ENCODE results near the gene HMCN1.

The HMCN1 gene

GRCh38 chr1:186009039-186009737, 275.0 kb downstream of the HMCN1 start:
- TF ChIP-seq, protein P1, sequence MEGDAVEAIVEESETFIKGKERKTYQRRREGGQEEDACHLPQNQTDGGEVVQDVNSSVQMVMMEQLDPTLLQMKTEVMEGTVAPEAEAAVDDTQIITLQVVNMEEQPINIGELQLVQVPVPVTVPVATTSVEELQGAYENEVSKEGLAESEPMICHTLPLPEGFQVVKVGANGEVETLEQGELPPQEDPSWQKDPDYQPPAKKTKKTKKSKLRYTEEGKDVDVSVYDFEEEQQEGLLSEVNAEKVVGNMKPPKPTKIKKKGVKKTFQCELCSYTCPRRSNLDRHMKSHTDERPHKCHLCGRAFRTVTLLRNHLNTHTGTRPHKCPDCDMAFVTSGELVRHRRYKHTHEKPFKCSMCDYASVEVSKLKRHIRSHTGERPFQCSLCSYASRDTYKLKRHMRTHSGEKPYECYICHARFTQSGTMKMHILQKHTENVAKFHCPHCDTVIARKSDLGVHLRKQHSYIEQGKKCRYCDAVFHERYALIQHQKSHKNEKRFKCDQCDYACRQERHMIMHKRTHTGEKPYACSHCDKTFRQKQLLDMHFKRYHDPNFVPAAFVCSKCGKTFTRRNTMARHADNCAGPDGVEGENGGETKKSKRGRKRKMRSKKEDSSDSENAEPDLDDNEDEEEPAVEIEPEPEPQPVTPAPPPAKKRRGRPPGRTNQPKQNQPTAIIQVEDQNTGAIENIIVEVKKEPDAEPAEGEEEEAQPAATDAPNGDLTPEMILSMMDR (conservative IDR thresholded peaks at IDR 0.05), result no peak
- TF ChIP-seq ZFX (IDR thresholded peaks at IDR 0.05), result no peak
- H3K27ac ChIP-seq, result no peak overlapping the region

- TF ChIP-seq ZFX (IDR thresholded peaks at IDR 0.05), result no peak
- TF ChIP-seq, protein P1 (conservative IDR thresholded peaks at IDR 0.05), result no peak
- H3K27ac ChIP-seq, result no peak overlapping the region
Observed at GRCh38 chr1:186014370-186015037, 280.3 kb downstream of the HMCN1 start.

DNA sequence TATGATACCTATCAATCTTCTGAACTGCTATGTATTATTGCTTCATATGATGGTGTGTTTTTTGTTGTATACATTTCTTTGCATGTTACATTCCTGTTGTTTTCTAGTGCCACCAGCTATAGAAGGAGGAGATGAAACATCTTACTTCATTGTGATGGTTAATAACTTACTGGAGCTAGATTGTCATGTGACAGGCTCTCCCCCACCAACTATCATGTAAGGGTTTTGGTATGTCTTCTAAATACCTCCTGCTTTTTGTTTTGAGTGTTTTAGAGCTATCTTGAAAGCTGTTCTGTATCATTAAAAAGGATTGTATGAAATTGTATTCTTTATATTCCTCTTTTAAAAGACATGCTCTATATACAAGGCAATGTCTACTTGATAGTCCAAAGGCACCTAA, 282.7 kb downstream of the HMCN1 start:
- no peak for TF ChIP-seq ZFX (IDR thresholded peaks at IDR 0.05)
- TF ChIP-seq, protein P1 (conservative IDR thresholded peaks at IDR 0.05), result no peak
- H3K27ac ChIP-seq, result no peak overlapping the region

GRCh38 chr1:186022184-186022583, 288.0 kb downstream of the HMCN1 start:
- no peak for TF ChIP-seq ZFX (IDR thresholded peaks at IDR 0.05)
- TF ChIP-seq, protein P1 (conservative IDR thresholded peaks at IDR 0.05), result no peak
- no peak overlapping the region for H3K27ac ChIP-seq

- no peak overlapping the region for H3K27ac ChIP-seq
Observed at GRCh38 chr1:186026946-186027345, 292.8 kb downstream of the HMCN1 start.

GRCh38 chr1:186027621-186028020, 293.4 kb downstream of the HMCN1 start:
- no peak overlapping the region for H3K27ac ChIP-seq
- TF ChIP-seq, protein P1 (conservative IDR thresholded peaks at IDR 0.05), result no peak
- no peak for TF ChIP-seq ZFX (IDR thresholded peaks at IDR 0.05)

More at GRCh38 chr1:186026946-186027345, 292.8 kb downstream of the HMCN1 start:
- no peak for TF ChIP-seq ZFX (IDR thresholded peaks at IDR 0.05)

DNA sequence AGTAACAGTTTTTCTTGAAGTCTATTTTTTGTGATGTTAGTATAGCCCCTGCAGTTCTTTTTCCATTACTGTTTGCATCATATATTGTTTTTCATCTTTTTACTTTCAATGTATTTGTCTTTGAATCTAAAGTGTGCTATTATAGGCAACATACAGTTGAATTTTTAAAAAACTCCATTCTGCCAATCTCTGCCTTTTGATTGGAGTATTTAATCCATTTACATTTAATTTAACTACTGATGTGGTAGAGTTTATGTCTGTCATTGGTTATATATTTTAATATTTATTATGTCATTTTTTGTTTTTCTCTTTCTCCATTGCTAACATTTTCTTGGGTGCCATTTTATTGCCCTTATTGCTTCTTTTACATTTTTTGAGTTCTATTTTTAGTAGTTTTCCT, 296.3 kb downstream of the HMCN1 start:
- no peak overlapping the region for H3K27ac ChIP-seq
- TF ChIP-seq, protein P1 (conservative IDR thresholded peaks at IDR 0.05), result no peak
- TF ChIP-seq ZFX (IDR thresholded peaks at IDR 0.05), result no peak

Data from C4-2B (cell line).